ENCODE measurements around the gene TMEM167A. TPM values are rescaled to one million over a fixed set of nuclear protein-coding genes. Genes with fewer than 3 reads are reported as not detected.

TMEM167A gene
- total and polyA plus RNA-seq, 2 of the 8 experiments (the other 6 are each of a cell fraction or from before 2014, with no cell fraction given), result 50.6 to 178 TPM

GRCh38 chr5:83044926-83045325, 32.3 kb downstream of the TMEM167A start:
- Histone ChIP-seq H3K18ac (ENCODE audit: extremely low read depth, low read length) (no peak overlapping the region), H3K4me2 (ENCODE audit: insufficient read depth in 1 of 2, low read depth in 2 of 2, low read length in 2 of 2) (no peak overlapping the region), H3K27me3 (replicated peaks in 1 of 4; ENCODE audit: control insufficient read depth in 3 of 4, extremely low read depth in 1 of 4, insufficient read depth in 3 of 4, low read length in 3 of 4) (no peaks in the 10 kb centered on the region), H2BK12ac (ENCODE audit: low read depth, low read length) (no peak overlapping the region), H3K4me3 (ENCODE audit: extremely low read depth in 1 of 4, insufficient read depth in 2 of 4, low read depth in 3 of 4, low read length in 4 of 4) (no peak overlapping the region), H3K14ac (ENCODE audit: insufficient read length) (no peak overlapping the region), H3K9ac (replicated peaks in 1 of 4; ENCODE audit: extremely low read depth in 1 of 4, low read depth in 3 of 4, low read length in 3 of 4) (no peak overlapping the region), H3K4ac (replicated peaks; ENCODE audit: insufficient read length, low read depth, low read length) (no peak overlapping the region), H4K8ac (ENCODE audit: extremely low read depth, insufficient read depth, low read length) (no peak overlapping the region), H4K5ac (ENCODE audit: insufficient read length, low read depth, low read length) (no peak overlapping the region), H3K4me1 (replicated peaks in 1 of 4; ENCODE audit: control insufficient read depth in 3 of 4, insufficient read depth in 4 of 4, low read length in 3 of 4) (no peaks in the 10 kb centered on the region), H3K79me1 (ENCODE audit: low read depth, low read length) (no peaks in the 10 kb centered on the region), H2BK15ac (ENCODE audit: low read length) (no peak overlapping the region), H4K91ac (replicated peaks; ENCODE audit: insufficient read length, low read length) (no peak overlapping the region), H3K23ac (ENCODE audit: insufficient read length) (no peak overlapping the region), H2BK120ac (replicated peaks; ENCODE audit: low read depth, low read length) (no peak overlapping the region), H4K20me1 (replicated peaks in 1 of 2; ENCODE audit: control insufficient read depth in 1 of 2, insufficient read depth in 2 of 2, low read length in 2 of 2) (no peaks in the 10 kb centered on the region), H2BK20ac (ENCODE audit: low read length) (no peak overlapping the region), H3K9me3 (ENCODE audit: insufficient read depth in 2 of 2, low read depth in 1 of 2, low read length in 1 of 2) (no peaks in the 10 kb centered on the region), H2AK5ac (ENCODE audit: low read depth, low read length) (no peak overlapping the region), H3K27ac (ENCODE audit: low read depth, low read length) (no peak overlapping the region), H2AFZ (ENCODE audit: low read length) (no peak overlapping the region), H3K79me2 (ENCODE audit: control insufficient read depth in 1 of 2, insufficient read depth in 2 of 2, low read length in 2 of 2) (no peaks in the 10 kb centered on the region), H3K56ac (replicated peaks; ENCODE audit: insufficient read length, low read depth, low read length) (no peak overlapping the region), H2BK5ac (ENCODE audit: low read depth, low read length) (no peak overlapping the region), H3K23me2 (ENCODE audit: low read depth, low read length) (no peaks in the 10 kb centered on the region), H3K36me3 (ENCODE audit: control insufficient read depth in 2 of 4, insufficient read depth in 4 of 4, low read length in 3 of 4) (no peaks in the 10 kb centered on the region; a peak in 1 of 8 replicates)
- DNase-seq (ENCODE audit: low read depth in 1 of 2, low spot score in 2 of 2) (no peak), FAIRE-seq (no peak)
- WGBS, 2 experiments (ENCODE audit: extremely low coverage in 1 of 2, insufficient coverage in 1 of 2, insufficient read length in 1 of 2, insufficient replicate concordance in 2 of 2, low coverage in 1 of 2, low lambda C conversion rate in 2 of 2, missing lambda C conversion rate in 1 of 2), result 94% methylated on average over 2 of the region's 2 CpGs; no CpG with 5 or more reads in 1 of the 2 experiments
- ChIA-PET CTCF (ENCODE audit: partially characterized antibody) (no interaction called here), POLR2A (ENCODE audit: partially characterized antibody) (no interaction called here)
- no peak for TF ChIP-seq TAF7 (optimal IDR thresholded peaks at IDR 0.05; ENCODE audit: borderline replicate concordance, low read depth, low read length)
- no peak for TF ChIP-seq SP2 (IDR thresholded peaks at IDR 0.05; ENCODE audit: low read length)
- no peak for TF ChIP-seq SP1 (IDR thresholded peaks at IDR 0.05; ENCODE audit: low read depth, low read length)
- no peak for TF ChIP-seq YY1 (IDR thresholded peaks at IDR 0.05; ENCODE audit: low read depth, low read length)
- no peak for TF ChIP-seq BCL11A (IDR thresholded peaks at IDR 0.05; ENCODE audit: low read depth in 2 of 2, low read length in 2 of 2)
- TF ChIP-seq KDM4A (IDR thresholded peaks at IDR 0.05; ENCODE audit: low read depth, low read length, severe bottlenecking), result no peak
- TF ChIP-seq RAD21 (IDR thresholded peaks at IDR 0.05 in 1 of 2, conservative IDR thresholded peaks at IDR 0.05 in 1 of 2; ENCODE audit: low read depth in 2 of 2, low read length in 2 of 2), result no peak
- no peak for TF ChIP-seq BACH1 (IDR thresholded peaks at IDR 0.05; ENCODE audit: low read length)
- no peak for TF ChIP-seq ZNF274 (IDR thresholded peaks at IDR 0.05; ENCODE audit: borderline replicate concordance, extremely low read depth, low read length)
- TF ChIP-seq BRCA1 (IDR thresholded peaks at IDR 0.05; ENCODE audit: low read depth, low read length), result no peak
- TF ChIP-seq NRF1 (IDR thresholded peaks at IDR 0.05; ENCODE audit: low read depth, low read length), result no peak
- no peak for TF ChIP-seq CEBPB (IDR thresholded peaks at IDR 0.05; ENCODE audit: low read depth, low read length)
- no peak for TF ChIP-seq KDM1A (IDR thresholded peaks at IDR 0.05; ENCODE audit: borderline replicate concordance, low read length)
- no peak for TF ChIP-seq ATF3 (IDR thresholded peaks at IDR 0.05; ENCODE audit: insufficient read depth, low read depth, low read length)
- TF ChIP-seq FOSL1 (IDR thresholded peaks at IDR 0.05; ENCODE audit: insufficient read depth, low read depth, low read length), result no peak

Measured in H1 (cell line).